ENCODE data around the gene SLC22A2. TPM values are rescaled to one million over a fixed set of nuclear protein-coding genes. Genes with fewer than 3 reads are reported as not detected.

The SLC22A2 gene
- total and polyA plus RNA-seq, 2 of the 13 experiments (the other 11 are each of a cell fraction or from before 2014, with no cell fraction given), result not detected

- TF ChIP-seq ONECUT2 (CRISPR knock-in tag; IDR thresholded peaks at IDR 0.05) (no peak), REST (IDR thresholded peaks at IDR 0.05; ENCODE audit: borderline replicate concordance in 1 of 2, low read depth in 1 of 2, low read length in 2 of 2) (no peak), YEATS4 (CRISPR knock-in tag; IDR thresholded peaks at IDR 0.05; ENCODE audit: borderline replicate concordance) (no peak), TOE1 (CRISPR knock-in tag; IDR thresholded peaks at IDR 0.05) (no peak), ZNF230 (CRISPR knock-in tag; IDR thresholded peaks at IDR 0.05) (no peak), NCOA5 (CRISPR knock-in tag; IDR thresholded peaks at IDR 0.05) (no peak), MIER3 (CRISPR knock-in tag; IDR thresholded peaks at IDR 0.05; ENCODE audit: borderline replicate concordance) (no peak), GTF3A (CRISPR knock-in tag; conservative IDR thresholded peaks at IDR 0.05) (no peak), KMT2B (CRISPR knock-in tag; IDR thresholded peaks at IDR 0.05) (no peak)
These were observed 55.1 kb downstream of the SLC22A2 start (continued) for GRCh38 chr6:160203522-160203921.

GRCh38 chr6:160203076-160203475 is 55.5 kb downstream of the SLC22A2 start:
- no TSS peak for BruUV-seq (replicated peaks)
- ChIA-PET CTCF (ENCODE audit: low intra/inter-chr PET ratio, low total read pairs) (no interaction called here), POLR2A (no interaction called here)
- WGBS (ENCODE audit: low lambda C conversion rate), result 24% methylated on average over 3 of the region's 3 CpGs
- H3K4me2 ChIP-seq (ENCODE audit: low read depth, low read length), result no peak overlapping the region
- peaks cover 10% of the 10 kb centered on the region for H3K4me1 ChIP-seq (ENCODE audit: insufficient read depth, low read length)
- H2AFZ ChIP-seq (ENCODE audit: low read length), result no peak overlapping the region
- no peak for DNase-seq (ENCODE audit: low spot score)
- no peaks in the 10 kb centered on the region for H3K36me3 ChIP-seq (replicated peaks in 1 of 2; ENCODE audit: control insufficient read depth in 1 of 2, insufficient read depth in 2 of 2, low read length in 2 of 2)
- H4K20me1 ChIP-seq (ENCODE audit: insufficient read depth, low read length), result no peaks in the 10 kb centered on the region
- no peak overlapping the region for H3K4me3 ChIP-seq (replicated peaks in 1 of 3; ENCODE audit: insufficient read depth in 1 of 3, low read depth in 2 of 3, low read length in 3 of 3)
- no peak for FAIRE-seq
- H3K27me3 ChIP-seq (ENCODE audit: control insufficient read depth in 1 of 2, insufficient read depth in 2 of 2, low read length in 2 of 2), result peaks cover 0 to 4% of the 10 kb centered on the region in 2 experiments; a peak in 1 of 5 replicates
- in situ Hi-C loops (cut with HindIII; ENCODE audit: extremely low pct_ligation_motif_present, low pct_unique_long_range_greater_than_20kb), result no loop called here
- H3K9ac ChIP-seq (ENCODE audit: insufficient read depth, low read depth, low read length), result no peak overlapping the region
- peaks cover 11% of the 10 kb centered on the region; the same call in 1 of the 2 replicates for H3K9me3 ChIP-seq (ENCODE audit: low read length)
- H3K27ac ChIP-seq (ENCODE audit: extremely low read length, insufficient read depth, low read length), result no peak overlapping the region
- H3K79me2 ChIP-seq (ENCODE audit: insufficient read depth, low read length), result no peaks in the 10 kb centered on the region
- no peak for ATAC-seq
- TF ChIP-seq ZBTB2 (CRISPR knock-in tag; IDR thresholded peaks at IDR 0.05; ENCODE audit: low read depth) (no peak), DDIT3 (CRISPR knock-in tag; IDR thresholded peaks at IDR 0.05) (no peak), GABPB1 (CRISPR knock-in tag; IDR thresholded peaks at IDR 0.05) (no peak), ZNF18 (CRISPR knock-in tag; IDR thresholded peaks at IDR 0.05; ENCODE audit: insufficient replicate concordance) (no peak), YEATS4 (CRISPR knock-in tag; IDR thresholded peaks at IDR 0.05; ENCODE audit: borderline replicate concordance) (no peak), ZNF580 (CRISPR knock-in tag; IDR thresholded peaks at IDR 0.05; ENCODE audit: borderline replicate concordance, low read depth) (no peak), REXO4 (CRISPR knock-in tag; IDR thresholded peaks at IDR 0.05; ENCODE audit: borderline replicate concordance) (no peak)
- intact Hi-C loops (cut with micrococcal nuclease; ENCODE audit: unreplicated experiment), result no loop called here

All from HepG2 (cell line).